ENCODE results near the gene COASY.
"Not testable (repeated sequence)": the region's sequence is repeated elsewhere in the genome, so short reads cannot be mapped to it uniquely, and the experiment has no call there.

COASY gene

GRCh38 chr17:42554250-42555121 lies 7.5 kb upstream of the COASY start:
- H3K36me3 ChIP-seq: no peaks in the 10 kb centered on the region
- H3K9me3 ChIP-seq: no peaks in the 10 kb centered on the region
- peak overlapping the region; percentile 77 to 83 for H3K4me3 ChIP-seq (ENCODE audit: low read depth in 1 of 2, low read length in 1 of 2)
- H3K27ac ChIP-seq: peak overlapping the region; percentile 84
- H3K27me3 ChIP-seq: no peaks in the 10 kb centered on the region
- no peak for TF ChIP-seq CTCF (IDR thresholded peaks at IDR 0.05)
- H3K4me1 ChIP-seq (ENCODE audit: control insufficient read depth in 1 of 2, insufficient read depth in 1 of 2, low read depth in 1 of 2, low read length in 1 of 2): peaks cover 14 to 15% of the 10 kb centered on the region in 2 experiments

GRCh38 chr17:42555122-42555622 lies 6.8 kb upstream of the COASY start:
- H3K4me3 ChIP-seq (ENCODE audit: low read depth in 1 of 2, low read length in 1 of 2): peak overlapping the region; percentile 77 to 83
- H3K9me3 ChIP-seq: no peaks in the 10 kb centered on the region
- H3K4me1 ChIP-seq (ENCODE audit: control insufficient read depth in 1 of 2, insufficient read depth in 1 of 2, low read depth in 1 of 2, low read length in 1 of 2): peaks cover 14 to 15% of the 10 kb centered on the region in 2 experiments
- H3K36me3 ChIP-seq: no peaks in the 10 kb centered on the region
- TF ChIP-seq CTCF (IDR thresholded peaks at IDR 0.05): no peak
- peak overlapping the region; percentile 84 for H3K27ac ChIP-seq
- no peaks in the 10 kb centered on the region for H3K27me3 ChIP-seq

GRCh38 chr17:42555961-42556617 lies 5.9 kb upstream of the COASY start:
- H3K9me3 ChIP-seq; H3K36me3 ChIP-seq; H3K4me3 ChIP-seq (ENCODE audit: low read depth in 1 of 2, low read length in 1 of 2); H3K27ac ChIP-seq; H3K27me3 ChIP-seq: not testable (repeated sequence)
- peaks cover 14 to 15% of the 10 kb centered on the region in 2 experiments for H3K4me1 ChIP-seq (ENCODE audit: control insufficient read depth in 1 of 2, insufficient read depth in 1 of 2, low read depth in 1 of 2, low read length in 1 of 2)

- TF ChIP-seq CTCF (IDR thresholded peaks at IDR 0.05): no peak
- Histone ChIP-seq H3K4me3 (ENCODE audit: low read depth in 1 of 2, low read length in 1 of 2) (no peak overlapping the region), H3K36me3 (peaks cover 2% of the 10 kb centered on the region), H3K9me3 (no peaks in the 10 kb centered on the region), H3K27me3 (no peaks in the 10 kb centered on the region), H3K27ac (no peak overlapping the region), H3K4me1 (ENCODE audit: control insufficient read depth in 1 of 2, insufficient read depth in 1 of 2, low read depth in 1 of 2, low read length in 1 of 2) (peaks cover 34 to 35% of the 10 kb centered on the region in 2 experiments)
Measured at GRCh38 chr17:42559075-42559474, 2.9 kb upstream of the COASY start.

- TF ChIP-seq CTCF (IDR thresholded peaks at IDR 0.05): no peak
- Histone ChIP-seq H3K27me3 (no peaks in the 10 kb centered on the region), H3K27ac (no peak overlapping the region), H3K4me1 (ENCODE audit: control insufficient read depth in 1 of 2, insufficient read depth in 1 of 2, low read depth in 1 of 2, low read length in 1 of 2) (peaks cover 28 to 31% of the 10 kb centered on the region in 2 experiments), H3K36me3 (peaks cover 14% of the 10 kb centered on the region), H3K9me3 (no peaks in the 10 kb centered on the region), H3K4me3 (ENCODE audit: low read depth in 1 of 2, low read length in 1 of 2) (no peak overlapping the region)
Measured at GRCh38 chr17:42560246-42560645, 1.7 kb upstream of the COASY start.
